B cell (primary cell): ENCODE results near the gene GSTA2. TPM values are rescaled to one million over a fixed set of nuclear protein-coding genes. Genes with fewer than 3 reads are reported as not detected.
"Not testable (repeated sequence)": the region's sequence is repeated elsewhere in the genome, so short reads cannot be mapped to it uniquely, and the experiment has no call there.

ENCODE experiments used
- ATAC-seq: fragments of 200-7000 bp; cut with Tn5 transposase; one replicate; pipeline ENCODE4 v1.10.0; 2021; ENCODE audit warnings: low read depth, mild to moderate bottlenecking, moderate number of reproducible peaks, moderate library complexity
- CTCF ChIA-PET: fragments of 350-600 bp; sonication (Branson Sonifier 250); formaldehyde crosslinking; loops from one replicate; lab custom pipeline; 2021; ENCODE audit warnings: antibody characterized with exemption, inconsistent platforms; lab: Charles Lee
- POLR2A ChIA-PET: fragments of 350-600 bp; sonication (Branson Sonifier 250); formaldehyde crosslinking; loops from one replicate; lab custom pipeline; 2021; ENCODE audit warnings: antibody characterized with exemption; lab: Charles Lee
- DNase-seq: peaks from one replicate; pipeline ENCODE4 v3.0.0; 2013
- H2AFZ ChIP-seq: 2 replicates; pipeline ENCODE4 v1.6.1; 2012; ENCODE audit warnings: mild to moderate bottlenecking, low read depth, low read length; ENCODE audit not compliant: insufficient read depth, poor library complexity, severe bottlenecking
- H3K27ac ChIP-seq, 2 donors: 1 replicate in 1 of 2; 2 replicates in 1 of 2; pipeline ENCODE4 v1.5.1; 2012 to 2013; ENCODE audit warnings: low read length in 2 of 2, mild to moderate bottlenecking in 2 of 2, moderate library complexity in 1 of 2
- H3K27me3 ChIP-seq, 4 experiments: fragments of 200-600 bp in 1 of 4; sonication (generic) in 1 of 4; replicated peaks in 1 of 4; 1 replicate in 2 of 4; 2 replicates in 2 of 4; pipeline versions ENCODE4 v1.6.1 to v1.7.0; 2013 to 2016; ENCODE audit warnings: low read length in 3 of 4, mild to moderate bottlenecking in 2 of 4, mixed read lengths in 1 of 4, moderate library complexity in 1 of 4; ENCODE audit not compliant: insufficient read depth in 4 of 4, control insufficient read depth in 3 of 4; ENCODE audit errors: control extremely low read depth in 1 of 4
- H3K36me3 ChIP-seq, 2 experiments: replicated peaks in 1 of 2; 1 replicate in 1 of 2; 2 replicates in 1 of 2; pipeline versions ENCODE4 v1.6.1 to v1.7.1; 2013; ENCODE audit warnings: low read length in 1 of 2; ENCODE audit not compliant: insufficient read depth in 2 of 2, control insufficient read depth in 1 of 2; ENCODE audit errors: control extremely low read depth in 1 of 2, extremely low read depth in 1 of 2
- H3K4me1 ChIP-seq, 2 donors: fragments of 200-600 bp in 1 of 2; sonication (generic) in 1 of 2; 1 replicate in 1 of 2; 2 replicates in 1 of 2; pipeline versions ENCODE4 v1.5.1 to v1.6.1; 2013 to 2017; ENCODE audit warnings: low read length in 2 of 2; ENCODE audit not compliant: control insufficient read depth in 2 of 2, insufficient read depth in 2 of 2
- H3K4me2 ChIP-seq: replicated peaks from 2 replicates; pipeline ENCODE3; 2012; ENCODE audit warnings: mild to moderate bottlenecking, low read depth, low read length; ENCODE audit not compliant: poor library complexity, severe bottlenecking
- H3K4me3 ChIP-seq, 5 experiments: fragments of 200-600 bp in 1 of 5; sonication (generic) in 1 of 5; 1 replicate in 3 of 5; 2 replicates in 2 of 5; pipeline versions ENCODE4 v1.5.1 to v1.7.0; 2011 to 2016; ENCODE audit warnings: low read length in 4 of 5, mild to moderate bottlenecking in 4 of 5, low read depth in 2 of 5, control low read depth in 1 of 5, moderate library complexity in 1 of 5; ENCODE audit not compliant: insufficient read depth in 1 of 5; ENCODE audit errors: control extremely low read depth in 1 of 5, extremely low read depth in 1 of 5
- H3K79me2 ChIP-seq: fragments of 200-600 bp; sonication (generic); one replicate; pipeline ENCODE4 v1.6.0; 2016; ENCODE audit warnings: low read length; ENCODE audit not compliant: control insufficient read depth, insufficient read depth
- H3K9ac ChIP-seq: fragments of 200-600 bp; sonication (generic); 2 replicates; pipeline ENCODE4 v1.6.1; 2017; ENCODE audit warnings: mild to moderate bottlenecking, low read length, moderate library complexity
- H3K9me3 ChIP-seq, 3 donors: one replicate each; pipeline versions ENCODE4 v1.6.1 to v1.7.1; 2013; ENCODE audit warnings: low read length in 2 of 3; ENCODE audit not compliant: control insufficient read depth in 2 of 3, insufficient read depth in 1 of 3; ENCODE audit errors: control extremely low read depth in 1 of 3
- H4K20me1 ChIP-seq: 2 replicates; pipeline ENCODE4 v1.6.0; 2012; ENCODE audit warnings: mild to moderate bottlenecking, low read length; ENCODE audit not compliant: insufficient read depth, control insufficient read depth, poor library complexity, severe bottlenecking
- H3K27ac Mint-ChIP-seq: one replicate; pipeline ENCODE4 v1.8.0; 2021; ENCODE audit warnings: mixed read lengths
- H3K27me3 Mint-ChIP-seq: one replicate; pipeline ENCODE4 v1.8.0; 2021; ENCODE audit warnings: mixed read lengths
- H3K4me1 Mint-ChIP-seq: one replicate; pipeline ENCODE4 v1.8.0; 2021; ENCODE audit warnings: mixed read lengths
- H3K4me3 Mint-ChIP-seq: one replicate; pipeline ENCODE4 v1.8.0; 2021; ENCODE audit warnings: mixed read lengths
- H3K9me3 Mint-ChIP-seq: one replicate; pipeline ENCODE4 v1.8.0; 2022; ENCODE audit warnings: mixed read lengths; ENCODE audit not compliant: insufficient read depth
- CTCF ChIP-seq: fragments of 200-600 bp; IDR thresholded peaks from one replicate; pipeline ENCODE4 v1.8.0; 2022; ENCODE audit warnings: antibody characterized with exemption, mild to moderate bottlenecking
- EZH2 ChIP-seq: IDR thresholded peaks from 2 replicates; pipeline ENCODE4 v1.6.1; 2012; ENCODE audit warnings: borderline replicate concordance, low read depth, mild to moderate bottlenecking, moderate library complexity, low read length; ENCODE audit not compliant: insufficient read depth, poor library complexity, severe bottlenecking
- WGBS: methylation state at CpG from one replicate; pipeline ENCODE4 v1.1.5; 2013; ENCODE audit warnings: missing lambda C conversion rate; ENCODE audit not compliant: insufficient coverage; 5-methylcytosine and 5-hydroxymethylcytosine counted together
- intact Hi-C: fragments of 100-400 bp; cut with micrococcal nuclease; formaldehyde crosslinking; loops from one replicate; pipeline ENCODE4 v1.10.0; 2022
- polyA plus RNA-seq: library from polyadenylated mRNA; depleted of rRNA; stranded (reverse); fragments of >200 nt; gene quantifications from 2 replicates; pipeline ENCODE4 v1.2.3, GENCODE V29; 2012
- total RNA-seq, 2 donors: library from RNA; stranded (reverse); fragments of 120-200 nt in 1 of 2; gene quantifications; 1 replicate in 1 of 2; 2 replicates in 1 of 2; pipeline versions ENCODE4 v1.2.3 to v1.2.4, GENCODE V29; 2013 to 2022

Gene GSTA2
- total and polyA plus RNA-seq, 2 donors (not counting 1 experiment from before 2014, with no cell fraction given) = not detected

GRCh38 chr6:52754443-52754842, 8.8 kb downstream of the GSTA2 start:
- Mint-ChIP-seq H3K27me3 (peaks cover 26% of the 10 kb centered on the region), H3K4me1 (no peaks in the 10 kb centered on the region), H3K9me3 (no peaks in the 10 kb centered on the region), H3K4me3 (no peak overlapping the region), H3K27ac (no peak overlapping the region)
- 90% methylated on average over 2 of the region's 3 CpGs for WGBS
- POLR2A ChIA-PET = no interaction called here
- DNase-seq = no peak
- Histone ChIP-seq H3K9ac (no peak overlapping the region), H4K20me1 (no peaks in the 10 kb centered on the region), H3K79me2 (no peaks in the 10 kb centered on the region), H2AFZ (no peak overlapping the region), H3K36me3 (no peaks in the 10 kb centered on the region), H3K4me3 (no peak overlapping the region), H3K27me3 (no peaks in the 10 kb centered on the region), H3K4me2 (no peak overlapping the region), H3K4me1 (no peaks in the 10 kb centered on the region), H3K27ac (no peak overlapping the region), H3K9me3 (peaks cover 0 to 11% (median 0%) of the 10 kb centered on the region in 3 donors)
- TF ChIP-seq CTCF = no peak
- TF ChIP-seq EZH2 = no peak
- CTCF ChIA-PET = no interaction called here
- no peak for ATAC-seq
- intact Hi-C loops = no loop called here

- H3K9me3 ChIP-seq = peaks cover 0 to 11% (median 0%) of the 10 kb centered on the region in 3 donors
- H3K36me3 ChIP-seq, H3K4me1 Mint-ChIP-seq, CTCF ChIA-PET, H3K27ac ChIP-seq, H3K79me2 ChIP-seq, H3K4me3 ChIP-seq, intact Hi-C loops, DNase-seq, H3K9ac ChIP-seq, ATAC-seq, H3K9me3 Mint-ChIP-seq, H4K20me1 ChIP-seq, POLR2A ChIA-PET, H3K4me1 ChIP-seq, H2AFZ ChIP-seq, H3K4me2 ChIP-seq, H3K27me3 ChIP-seq, H3K4me3 Mint-ChIP-seq, H3K27ac Mint-ChIP-seq: not testable (repeated sequence)
- 100% methylated on average over 1 of the region's 2 CpGs for WGBS
- H3K27me3 Mint-ChIP-seq = peaks cover 27% of the 10 kb centered on the region
Observed at GRCh38 chr6:52753137-52753536, 10.1 kb downstream of the GSTA2 start.
